GM23338 (cell line): ENCODE measurements around the gene EDEM1.

Experiments
- EZH2 ChIP-seq: fragments of 200-600 bp; sonication (generic); IDR thresholded peaks from one replicate; pipeline ENCODE4 v1.8.0; 2017; ENCODE audit warnings: antibody characterized with exemption, mild to moderate bottlenecking, low read depth; ENCODE audit not compliant: unreplicated experiment
- EZH2phosphoT487 ChIP-seq: fragments of 200-600 bp; sonication (generic); IDR thresholded peaks from one replicate; pipeline ENCODE4 v1.8.1; 2018; ENCODE audit warnings: antibody characterized with exemption; ENCODE audit not compliant: unreplicated experiment
- POLR2AphosphoS5 ChIP-seq: IDR thresholded peaks from 2 replicates; pipeline ENCODE4 v1.6.1; 2016; ENCODE audit warnings: antibody characterized with exemption, low read depth
- TF ChIP-seq, protein P1 (sequence below), 2 experiments: fragments of 200-600 bp in 1 of 2; sonication (generic) in 1 of 2; conservative IDR thresholded peaks; 2 replicates each; pipeline versions ENCODE4 v1.5.1 to v1.6.1; 2016 to 2017; ENCODE audit warnings: antibody characterized with exemption in 2 of 2, low read depth in 2 of 2, mild to moderate bottlenecking in 2 of 2, moderate library complexity in 1 of 2

DNA sequence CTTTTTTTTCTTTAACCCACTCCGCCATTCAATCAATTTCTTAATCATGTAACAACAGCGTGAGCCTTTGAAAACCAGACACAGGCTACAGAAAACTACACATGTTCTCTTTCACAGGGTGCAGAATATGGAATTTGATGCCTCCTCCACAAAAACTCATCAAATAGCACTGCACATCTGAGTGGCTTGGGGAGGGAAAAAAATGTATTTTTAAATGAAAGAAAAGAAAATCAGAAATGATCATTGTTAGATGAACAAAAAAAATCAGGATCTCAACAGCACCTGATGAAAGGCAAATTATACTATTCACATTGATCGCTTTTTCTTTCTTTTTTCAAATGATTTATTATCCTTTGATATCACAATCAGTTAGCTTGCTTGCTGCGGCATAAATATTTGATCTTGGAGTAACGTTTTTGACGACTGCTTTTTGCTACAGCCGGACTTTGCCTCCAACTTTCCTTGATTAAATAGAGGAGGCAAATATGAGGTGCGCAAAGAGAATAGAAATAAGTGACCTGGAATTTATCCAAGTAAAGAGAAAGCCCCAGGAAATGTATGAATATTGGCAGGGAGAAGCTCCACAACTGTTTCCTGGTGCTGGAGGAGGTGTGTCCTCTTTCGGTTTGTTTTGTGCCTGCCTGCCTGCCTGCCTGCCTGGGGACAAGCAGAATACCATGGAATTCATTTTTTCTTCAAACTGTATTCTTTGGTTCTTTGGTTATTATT lies 63.1 kb downstream of the EDEM1 start:
- TF ChIP-seq, protein P1, sequence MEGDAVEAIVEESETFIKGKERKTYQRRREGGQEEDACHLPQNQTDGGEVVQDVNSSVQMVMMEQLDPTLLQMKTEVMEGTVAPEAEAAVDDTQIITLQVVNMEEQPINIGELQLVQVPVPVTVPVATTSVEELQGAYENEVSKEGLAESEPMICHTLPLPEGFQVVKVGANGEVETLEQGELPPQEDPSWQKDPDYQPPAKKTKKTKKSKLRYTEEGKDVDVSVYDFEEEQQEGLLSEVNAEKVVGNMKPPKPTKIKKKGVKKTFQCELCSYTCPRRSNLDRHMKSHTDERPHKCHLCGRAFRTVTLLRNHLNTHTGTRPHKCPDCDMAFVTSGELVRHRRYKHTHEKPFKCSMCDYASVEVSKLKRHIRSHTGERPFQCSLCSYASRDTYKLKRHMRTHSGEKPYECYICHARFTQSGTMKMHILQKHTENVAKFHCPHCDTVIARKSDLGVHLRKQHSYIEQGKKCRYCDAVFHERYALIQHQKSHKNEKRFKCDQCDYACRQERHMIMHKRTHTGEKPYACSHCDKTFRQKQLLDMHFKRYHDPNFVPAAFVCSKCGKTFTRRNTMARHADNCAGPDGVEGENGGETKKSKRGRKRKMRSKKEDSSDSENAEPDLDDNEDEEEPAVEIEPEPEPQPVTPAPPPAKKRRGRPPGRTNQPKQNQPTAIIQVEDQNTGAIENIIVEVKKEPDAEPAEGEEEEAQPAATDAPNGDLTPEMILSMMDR (conservative IDR thresholded peaks at IDR 0.05; ENCODE audit: low read depth in 2 of 2), result no peak
- TF ChIP-seq POLR2AphosphoS5 (no peak), EZH2phosphoT487 (no peak), EZH2 (no peak)
